Esophagus muscularis mucosa (tissue), 4 donors: Measurements from ENCODE around the gene SCAP. TPM values are rescaled to one million over a fixed set of nuclear protein-coding genes. Genes with fewer than 3 reads are reported as not detected.

Experiments used
- DNase-seq: peaks from one replicate; pipeline ENCODE4 v3.0.0-alpha.2; 2017; ENCODE audit errors: extremely low spot score
- H3K27ac ChIP-seq, 4 donors: fragments of 200-600 bp; sonication (generic); replicated peaks in 1 of 4; 1 replicate in 3 of 4; 2 replicates in 1 of 4; pipeline ENCODE4 v1.5.1; 2016 to 2019; ENCODE audit warnings: mild to moderate bottlenecking in 1 of 4
- H3K27me3 ChIP-seq, 4 donors: fragments of 200-600 bp; sonication (generic); one replicate each; pipeline versions ENCODE4 v1.5.1 to v1.6.0; 2016 to 2019
- H3K36me3 ChIP-seq, 4 donors: fragments of 200-600 bp; sonication (generic); one replicate each; pipeline ENCODE4 v1.5.1; 2016 to 2019
- H3K4me1 ChIP-seq, 4 donors: fragments of 200-600 bp; sonication (generic); one replicate each; pipeline ENCODE4 v1.5.1; 2016 to 2019
- H3K4me3 ChIP-seq, 4 donors: fragments of 200-600 bp; sonication (generic); 1 replicate in 2 of 4; 2 replicates in 2 of 4; pipeline ENCODE4 v1.5.1; 2016 to 2019; ENCODE audit warnings: mild to moderate bottlenecking in 4 of 4, moderate library complexity in 1 of 4
- H3K9me3 ChIP-seq, 4 donors: fragments of 200-600 bp; sonication (generic); 1 replicate in 3 of 4; 2 replicates in 1 of 4; pipeline ENCODE4 v1.5.1; 2016 to 2019
- EP300 ChIP-seq: sonication (generic); formaldehyde crosslinking; IDR thresholded peaks from one replicate; pipeline ENCODE4 v1.6.1; 2017; ENCODE audit warnings: antibody characterized with exemption
- POLR2A ChIP-seq: fragments of 450-650 bp; IDR thresholded peaks from one replicate; pipeline ENCODE4 v1.6.1; 2017; ENCODE audit warnings: antibody characterized with exemption, moderate library complexity, mild to moderate bottlenecking, low read depth
- POLR2AphosphoS5 ChIP-seq, 2 donors: sonication (generic); formaldehyde crosslinking; IDR thresholded peaks; one replicate each; pipeline ENCODE4 v1.6.1; 2017; ENCODE audit warnings: antibody characterized with exemption in 2 of 2
- WGBS: methylation state at CpG from one replicate; pipeline ENCODE4 v1.1.5; 2018; 5-methylcytosine and 5-hydroxymethylcytosine counted together
- intact Hi-C: fragments of 100-400 bp; cut with DNase I; formaldehyde crosslinking; loops from one replicate; pipeline ENCODE4 v1.15.1; 2023
- total RNA-seq, 4 donors: library from RNA; depleted of rRNA; stranded (reverse); fragments of >200 nt; gene quantifications; one replicate each; pipeline versions ENCODE4 v1.1.0 to v1.2.1, GENCODE V29; 2016
- TF ChIP-seq, protein P1 (sequence below), 3 experiments: fragments of 200-600 bp in 2 of 3; fragments of 450-650 bp in 1 of 3; sonication (generic) in 2 of 3; IDR thresholded peaks; one replicate each; pipeline ENCODE4 v1.5.1; 2017 to 2019; ENCODE audit warnings: antibody characterized with exemption in 3 of 3, mild to moderate bottlenecking in 2 of 3, moderate library complexity in 1 of 3

Gene SCAP
- total RNA-seq, 4 donors from 2014 or later, result 67.6 to 104 (median 79.9) TPM

DNA sequence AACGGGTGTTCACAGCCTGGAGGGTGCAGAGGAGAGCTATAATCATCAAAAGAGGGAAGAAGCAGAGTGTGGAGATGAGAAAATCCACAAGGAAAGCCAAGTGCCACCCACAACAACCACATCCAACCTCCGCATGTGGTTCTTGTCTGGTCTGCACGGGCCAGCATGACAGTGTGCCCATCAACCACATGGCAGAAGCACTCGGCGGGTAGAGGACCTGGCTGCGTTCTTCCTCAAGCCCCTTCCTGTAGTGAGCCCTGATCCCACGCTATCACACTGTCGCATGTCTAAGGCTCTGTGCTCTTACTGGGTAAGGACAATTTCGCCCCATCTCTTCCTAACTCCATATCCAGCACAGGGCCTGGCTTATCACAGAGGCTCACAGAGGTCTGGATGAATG lies 53.0 kb downstream of the SCAP start:
- 87% methylated on average over 9 of the region's 9 CpGs for WGBS
- peaks cover 21 to 86% (median 76%) of the 10 kb centered on the region in 4 donors for H3K36me3 ChIP-seq
- intact Hi-C loops, result no loop called here

GRCh38 chr3:47421741-47422649 lies 53.7 kb downstream of the SCAP start:
- DNase-seq, result no peak
- peaks cover 20 to 85% (median 75%) of the 10 kb centered on the region in 4 donors for H3K36me3 ChIP-seq

More for the DNA sequence above, 53.0 kb downstream of the SCAP start:
- Histone ChIP-seq H3K27me3 (no peaks in the 10 kb centered on the region), H3K4me1 (peaks cover 15 to 23% (median 16%) of the 10 kb centered on the region in 4 donors), H3K27ac (no peak overlapping the region), H3K4me3 (no peak overlapping the region), H3K9me3 (no peaks in the 10 kb centered on the region)
- TF ChIP-seq POLR2AphosphoS5 (IDR thresholded peaks at IDR 0.05) (no peak), POLR2A (no peak), EP300 (no peak)
- TF ChIP-seq, protein P1, sequence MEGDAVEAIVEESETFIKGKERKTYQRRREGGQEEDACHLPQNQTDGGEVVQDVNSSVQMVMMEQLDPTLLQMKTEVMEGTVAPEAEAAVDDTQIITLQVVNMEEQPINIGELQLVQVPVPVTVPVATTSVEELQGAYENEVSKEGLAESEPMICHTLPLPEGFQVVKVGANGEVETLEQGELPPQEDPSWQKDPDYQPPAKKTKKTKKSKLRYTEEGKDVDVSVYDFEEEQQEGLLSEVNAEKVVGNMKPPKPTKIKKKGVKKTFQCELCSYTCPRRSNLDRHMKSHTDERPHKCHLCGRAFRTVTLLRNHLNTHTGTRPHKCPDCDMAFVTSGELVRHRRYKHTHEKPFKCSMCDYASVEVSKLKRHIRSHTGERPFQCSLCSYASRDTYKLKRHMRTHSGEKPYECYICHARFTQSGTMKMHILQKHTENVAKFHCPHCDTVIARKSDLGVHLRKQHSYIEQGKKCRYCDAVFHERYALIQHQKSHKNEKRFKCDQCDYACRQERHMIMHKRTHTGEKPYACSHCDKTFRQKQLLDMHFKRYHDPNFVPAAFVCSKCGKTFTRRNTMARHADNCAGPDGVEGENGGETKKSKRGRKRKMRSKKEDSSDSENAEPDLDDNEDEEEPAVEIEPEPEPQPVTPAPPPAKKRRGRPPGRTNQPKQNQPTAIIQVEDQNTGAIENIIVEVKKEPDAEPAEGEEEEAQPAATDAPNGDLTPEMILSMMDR (IDR thresholded peaks at IDR 0.05), result no peak
- DNase-seq, result no peak

DNA sequence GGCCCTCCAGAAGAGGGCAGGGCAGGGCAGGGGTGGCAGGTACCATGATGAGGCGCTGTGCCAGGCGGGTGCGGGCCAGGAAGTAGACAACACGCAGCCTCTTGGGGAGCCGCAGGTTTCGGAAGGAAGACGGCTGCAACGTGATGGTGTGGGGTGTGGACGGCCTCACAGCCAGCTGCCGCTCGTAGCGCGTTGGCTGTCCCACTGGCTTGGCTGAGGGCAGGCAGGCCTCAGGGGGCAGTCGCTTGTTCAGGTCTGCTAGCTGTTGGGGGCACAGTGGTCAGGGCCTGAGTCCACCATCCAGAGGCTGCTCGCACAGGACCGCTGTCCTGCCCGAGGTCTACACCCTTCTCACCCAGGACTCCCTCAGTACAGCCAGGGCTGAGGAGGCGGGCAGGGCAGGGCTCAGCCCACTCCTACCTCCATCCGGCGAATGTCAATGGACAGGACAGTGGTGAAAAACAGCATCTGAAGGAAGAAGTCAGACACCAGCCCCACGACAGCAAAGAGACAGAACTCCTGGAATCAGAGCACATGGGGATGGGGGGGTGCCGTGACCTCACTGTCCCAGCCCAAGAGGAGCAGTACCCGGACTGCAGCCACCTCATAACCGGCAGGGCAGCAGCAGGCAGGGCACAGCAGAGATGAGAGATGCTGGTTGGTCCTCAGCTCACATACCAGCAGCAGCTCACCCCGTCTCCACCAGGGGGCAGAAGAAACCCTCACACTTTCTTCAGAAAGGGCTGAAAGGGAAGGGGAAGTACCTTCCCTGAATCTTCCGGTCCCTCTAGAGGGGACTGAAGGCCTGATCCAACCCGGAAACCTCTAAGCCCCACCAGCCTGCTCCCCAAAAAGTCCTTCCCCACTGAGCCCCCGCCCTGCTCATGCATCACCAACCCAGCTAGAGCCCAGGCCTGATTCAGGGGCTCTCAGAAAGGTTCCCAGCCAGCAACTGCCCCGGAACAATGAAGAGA lies 54.9 kb downstream of the SCAP start:
- WGBS, result 80% methylated on average over 22 of the region's 29 CpGs
- DNase-seq, result peak; percentile 96
- Histone ChIP-seq H3K4me1 (peaks cover 15 to 23% (median 16%) of the 10 kb centered on the region in 4 donors), H3K27me3 (no peaks in the 10 kb centered on the region), H3K9me3 (no peaks in the 10 kb centered on the region), H3K27ac (peak overlapping the region; percentile 43 to 71 (median 60)), H3K4me3 (peak overlapping the region in 1 of 4 donors; percentile 21), H3K36me3 (peaks cover 18 to 81% (median 72%) of the 10 kb centered on the region in 4 donors)
- TF ChIP-seq POLR2A, result no peak
- TF ChIP-seq, protein P1 (IDR thresholded peaks at IDR 0.05), result peak; percentile 91 to 97 (median 92)
- TF ChIP-seq EP300, result no peak
- peak; percentile 12 to 53 for TF ChIP-seq POLR2AphosphoS5 (IDR thresholded peaks at IDR 0.05)
- intact Hi-C loops, result loop anchor here (1.0 kb wide), 1 partner anchor 56 kb away; no protein-coding TSS in a partner anchor

More at GRCh38 chr3:47421741-47422649, 53.7 kb downstream of the SCAP start:
- Histone ChIP-seq H3K4me3 (no peak overlapping the region), H3K27me3 (no peaks in the 10 kb centered on the region), H3K4me1 (peaks cover 15 to 23% (median 16%) of the 10 kb centered on the region in 4 donors), H3K9me3 (no peaks in the 10 kb centered on the region), H3K27ac (peak overlapping the region; percentile 43 to 71 (median 60))
- intact Hi-C loops, result loop anchor here (1.0 kb wide), 1 partner anchor 54 kb away; no protein-coding TSS in a partner anchor
- no peak for TF ChIP-seq POLR2A
- TF ChIP-seq, protein P1 (IDR thresholded peaks at IDR 0.05), result peak in 1 of 3 experiments; percentile 13
- WGBS, result 86% methylated on average over 4 of the region's 13 CpGs

DNA sequence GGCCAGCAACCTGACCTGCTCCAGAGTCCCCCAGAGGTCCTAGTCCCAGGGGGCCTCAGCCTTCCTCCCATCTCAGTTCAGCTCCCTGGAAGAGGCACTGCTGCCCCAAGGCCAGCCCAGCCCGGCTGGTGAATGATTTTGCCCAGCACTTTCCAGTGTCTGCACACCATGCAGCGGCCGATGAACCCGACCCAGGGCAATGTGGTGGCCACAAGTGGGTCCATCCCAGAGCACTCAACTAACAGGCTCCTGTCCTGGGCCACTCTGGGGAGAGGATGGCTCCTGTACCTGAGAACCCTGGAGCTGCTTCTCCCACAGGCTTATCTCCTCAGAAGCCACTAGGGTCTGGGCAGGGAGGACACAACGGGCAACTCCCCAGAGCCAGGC lies 55.7 kb downstream of the SCAP start:
- Histone ChIP-seq H3K4me3 (no peak overlapping the region), H3K4me1 (peaks cover 15 to 23% (median 16%) of the 10 kb centered on the region in 4 donors), H3K36me3 (peaks cover 13 to 81% (median 72%) of the 10 kb centered on the region in 4 donors), H3K27ac (no peak overlapping the region), H3K9me3 (no peaks in the 10 kb centered on the region), H3K27me3 (no peaks in the 10 kb centered on the region)
- DNase-seq, result no peak
- WGBS, result 100% methylated on average over 4 of the region's 5 CpGs
- intact Hi-C loops, result no loop called here
- no peak for TF ChIP-seq POLR2A
- TF ChIP-seq EP300, result no peak
- TF ChIP-seq POLR2AphosphoS5 (IDR thresholded peaks at IDR 0.05), result no peak
- TF ChIP-seq, protein P1 (IDR thresholded peaks at IDR 0.05), result no peak
